GM12864 (cell line): ENCODE data around the gene STING1.
"Not testable (repeated sequence)": the region's sequence is repeated elsewhere in the genome, so short reads cannot be mapped to it uniquely, and the experiment has no call there.

ENCODE experiments used
- DNase-seq: peaks from one replicate; pipeline ENCODE4 v3.0.0-alpha.2; 2011; ENCODE audit warnings: low read depth
- H3K4me3 ChIP-seq: 2 replicates; pipeline ENCODE4 v1.5.1; 2011; ENCODE audit warnings: mild to moderate bottlenecking, low read depth, low read length, control low read depth
- CTCF ChIP-seq: IDR thresholded peaks from 2 replicates; pipeline ENCODE4 v1.5.1; 2011; ENCODE audit warnings: low read depth, mild to moderate bottlenecking, moderate library complexity, low read length, control low read depth, inconsistent platforms; ENCODE audit errors: missing control alignments

Gene STING1

DNA sequence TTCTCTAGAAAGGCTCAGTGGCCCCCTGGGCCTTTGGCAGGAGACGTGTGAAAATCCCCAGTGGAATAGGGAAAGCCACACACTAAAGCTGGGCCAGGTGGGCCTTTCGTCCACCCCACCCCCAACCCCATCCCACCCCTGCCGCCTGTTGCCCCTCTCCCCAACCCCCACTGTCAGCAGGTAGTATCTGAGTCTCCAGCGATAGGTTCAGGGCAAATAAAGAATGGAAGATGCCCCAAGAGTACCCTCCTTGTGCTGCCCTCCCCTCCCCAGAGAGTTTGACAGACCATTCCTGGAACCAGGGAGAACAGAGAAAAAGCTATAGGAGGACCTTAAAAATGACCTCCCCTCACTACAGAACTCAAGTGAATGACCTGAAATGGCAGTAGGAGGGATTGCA is 41.9 kb upstream of the STING1 start:
- no peak overlapping the region for H3K4me3 ChIP-seq

DNA sequence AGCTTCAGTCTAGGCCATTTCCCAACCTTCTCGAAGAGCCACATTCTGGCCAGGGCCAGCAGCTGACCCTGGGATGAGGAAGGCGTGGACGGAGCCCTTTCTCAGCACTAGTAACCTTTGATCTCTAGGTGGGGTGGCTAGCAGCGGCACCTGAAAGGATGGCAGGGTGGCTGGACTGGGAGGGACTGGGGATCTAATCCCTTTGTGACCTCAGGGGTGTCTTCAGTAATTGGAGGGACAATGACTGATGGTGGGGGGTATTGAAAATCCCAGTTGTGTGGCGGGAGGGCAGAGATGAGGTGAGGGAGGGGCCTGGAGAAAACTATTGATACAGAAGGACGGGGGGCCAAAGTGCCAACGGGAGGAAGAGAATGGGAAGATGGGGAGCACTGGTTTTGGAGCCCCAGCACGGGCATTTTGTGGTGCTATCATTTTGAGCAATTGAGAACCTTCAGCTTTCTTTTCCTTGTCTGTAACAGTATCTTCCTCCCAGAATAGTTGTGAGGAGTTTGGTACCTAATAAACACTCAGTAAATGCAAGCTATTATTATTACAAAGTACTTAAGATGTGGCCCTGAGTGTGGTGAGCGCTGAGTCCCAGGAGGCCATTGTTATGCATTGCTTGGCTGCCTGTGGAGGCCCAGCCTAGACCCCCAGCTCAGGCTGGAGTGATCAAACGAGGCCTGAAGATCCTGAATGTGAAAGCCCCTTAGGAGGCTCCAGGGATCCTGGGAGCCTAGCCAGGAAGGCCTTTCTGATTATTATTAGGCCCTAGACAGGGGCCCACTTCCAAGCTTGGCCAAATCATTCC is 41.3 kb upstream of the STING1 start:
- no peak for DNase-seq
- TF ChIP-seq CTCF = no peak
- no peak overlapping the region for H3K4me3 ChIP-seq

More for the DNA sequence above, 41.9 kb upstream of the STING1 start:
- no peak for TF ChIP-seq CTCF
- DNase-seq = no peak

DNA sequence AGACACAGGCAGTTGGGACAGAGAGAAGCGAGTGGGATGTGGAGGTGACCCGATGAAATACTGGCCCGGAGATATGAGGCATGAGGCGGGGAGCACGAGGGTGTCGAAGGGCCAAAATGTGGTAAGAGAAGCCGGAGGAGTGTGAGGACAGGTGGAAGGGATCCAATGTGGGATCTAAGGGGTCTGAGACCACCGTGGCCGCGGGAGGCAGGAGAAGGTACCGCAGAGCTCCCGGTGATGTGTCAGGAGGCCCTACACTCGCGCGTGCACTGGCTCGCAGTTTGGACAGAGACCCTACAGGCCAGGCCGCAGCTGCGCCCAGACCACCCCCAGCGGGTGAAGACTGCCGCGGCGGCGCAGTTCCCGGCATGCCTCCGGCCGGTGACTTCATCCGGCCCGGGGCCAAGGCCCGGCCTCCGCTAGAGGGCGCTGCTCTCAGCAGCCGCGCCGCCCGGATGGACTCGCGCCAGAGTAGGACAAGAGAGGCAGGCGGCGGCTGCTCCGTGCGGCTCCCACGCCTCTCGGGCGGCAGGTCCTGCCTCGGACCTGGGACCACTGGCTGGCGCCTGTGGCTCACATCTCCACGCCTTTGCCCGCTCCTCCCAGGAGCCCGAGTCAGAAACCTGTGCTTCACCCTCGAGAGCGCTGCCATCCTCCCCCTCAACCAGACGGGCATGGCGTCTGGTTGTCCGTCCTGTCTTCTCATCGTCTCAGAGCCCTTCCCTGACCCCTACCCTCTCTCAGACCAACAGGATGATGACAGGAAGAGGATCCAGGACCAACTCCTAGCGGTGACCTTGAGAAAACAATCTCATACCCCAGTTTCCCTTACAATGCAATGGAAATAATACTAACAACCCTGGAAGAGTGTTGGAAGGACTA is 35.4 kb upstream of the STING1 start:
- no peak for DNase-seq
- peak; percentile 95 for TF ChIP-seq CTCF
- peak overlapping the region; percentile 75 for H3K4me3 ChIP-seq

GRCh38 chr5:139514486-139514856 is 31.9 kb upstream of the STING1 start:
- no peak for TF ChIP-seq CTCF
- no peak for DNase-seq
- no peak overlapping the region for H3K4me3 ChIP-seq

DNA sequence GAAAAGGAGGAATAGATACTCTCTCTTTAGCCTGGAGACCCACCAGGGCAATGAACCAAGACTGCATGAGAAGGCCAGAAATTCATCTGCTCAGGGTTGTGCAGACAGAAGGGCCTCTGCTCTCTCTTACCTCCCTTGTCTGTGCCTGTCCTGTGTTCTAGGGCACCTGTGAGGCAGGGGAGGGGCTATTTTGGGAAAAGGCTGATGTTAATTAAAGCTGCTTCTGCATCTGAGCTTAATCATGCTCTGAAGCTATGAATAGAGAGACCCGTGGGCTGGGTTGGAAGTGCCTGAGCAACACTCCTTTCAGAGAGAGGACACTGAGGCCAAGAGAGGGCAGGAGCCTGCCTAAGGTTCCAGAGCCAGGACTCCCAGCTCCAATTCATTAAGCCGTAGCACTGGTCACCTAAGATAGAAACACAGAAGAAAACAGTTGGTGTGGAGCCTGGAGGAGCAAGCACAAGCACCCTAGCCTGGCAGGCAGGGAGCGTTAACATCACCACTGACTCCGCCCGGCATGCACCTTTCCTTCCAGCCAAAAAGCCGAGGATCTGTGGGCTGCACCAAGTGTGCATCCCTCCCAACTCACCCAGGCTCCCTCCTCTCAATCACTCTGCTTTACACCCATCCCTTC is 31.4 kb upstream of the STING1 start:
- DNase-seq = no peak
- H3K4me3 ChIP-seq = no peak overlapping the region
- TF ChIP-seq CTCF = no peak

DNA sequence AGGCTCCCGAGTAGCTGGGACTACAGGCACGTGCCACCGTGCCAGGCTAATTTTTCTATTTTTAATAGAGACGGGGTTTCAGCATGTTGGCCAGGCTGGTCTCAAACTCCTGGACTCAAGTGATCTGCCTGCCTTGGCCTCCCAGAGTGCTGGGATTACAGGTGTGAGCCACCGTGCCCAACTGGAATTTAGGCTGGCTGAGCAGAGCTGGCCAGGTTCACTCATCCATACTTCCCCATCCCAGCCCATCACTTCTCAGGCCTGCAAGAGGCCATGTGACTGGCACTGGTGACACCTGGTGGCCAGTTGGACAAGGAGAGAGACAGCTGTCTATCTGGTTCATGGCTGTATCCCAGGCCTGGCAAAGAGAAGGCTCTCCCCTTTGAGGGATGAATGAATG is 30.9 kb upstream of the STING1 start:
- peak; percentile 81 for TF ChIP-seq CTCF
- H3K4me3 ChIP-seq = not testable (repeated sequence)
- peak; percentile 59 for DNase-seq
